SH-SY5Y (cell line): ENCODE measurements around the gene BCL7A.
A peak's percentile ranks its signal among the peaks of the same experiment; 100 is the strongest.

ENCODE experiments used
- GATA2 ChIP-seq: IDR thresholded peaks from 2 replicates; pipeline ENCODE4 v1.6.1; 2011; ENCODE audit warnings: mild to moderate bottlenecking, low read depth, low read length
- GATA3 ChIP-seq: IDR thresholded peaks from 2 replicates; pipeline ENCODE4 v1.6.1; 2011; ENCODE audit warnings: low read depth, mild to moderate bottlenecking, low read length, moderate library complexity

BCL7A gene

GRCh38 chr12:122064780-122065588, 43.3 kb downstream of the BCL7A start:
- TF ChIP-seq GATA3 (no peak), GATA2 (no peak)

- TF ChIP-seq GATA2: no peak
- no peak for TF ChIP-seq GATA3
Observed at GRCh38 chr12:122067548-122067947, 45.9 kb downstream of the BCL7A start.

- no peak for TF ChIP-seq GATA2
Observed at GRCh38 chr12:122067966-122068365, 46.3 kb downstream of the BCL7A start.

GRCh38 chr12:122072031-122072970, 50.6 kb downstream of the BCL7A start:
- TF ChIP-seq GATA3: peak; percentile 56
- peak; percentile 78 for TF ChIP-seq GATA2

- TF ChIP-seq GATA3: no peak
- no peak for TF ChIP-seq GATA2
Observed at GRCh38 chr12:122073815-122074214, 52.1 kb downstream of the BCL7A start.

GRCh38 chr12:122076743-122077495, 55.2 kb downstream of the BCL7A start:
- TF ChIP-seq GATA3 (no peak), GATA2 (no peak)

- TF ChIP-seq GATA3: no peak
- no peak for TF ChIP-seq GATA2
Observed at GRCh38 chr12:122078141-122079032, 56.7 kb downstream of the BCL7A start, which contains the start of gene MLXIP. Gene MLXIP, plus strand, starts transcription at chr12:122078756. Its CDS starts 98 bp downstream, at chr12:122078854.

GRCh38 chr12:122079033-122079531, 57.4 kb downstream of the BCL7A start:
- TF ChIP-seq GATA3: no peak
- TF ChIP-seq GATA2: no peak

GRCh38 chr12:122079532-122080081, 57.9 kb downstream of the BCL7A start:
- TF ChIP-seq GATA3: no peak
- TF ChIP-seq GATA2: no peak

GRCh38 chr12:122080149-122081082, 58.7 kb downstream of the BCL7A start:
- TF ChIP-seq GATA3 (no peak), GATA2 (no peak)

GRCh38 chr12:122081083-122081696, 59.5 kb downstream of the BCL7A start:
- TF ChIP-seq GATA3 (no peak), GATA2 (no peak)

- TF ChIP-seq GATA3 (no peak), GATA2 (no peak)
Observed at GRCh38 chr12:122081697-122082221, 60.1 kb downstream of the BCL7A start.
